Sigmoid colon (tissue), 7 donors: ENCODE results near the gene DPY19L1. TPM values are rescaled to one million over a fixed set of nuclear protein-coding genes. Genes with fewer than 3 reads are reported as not detected.

ENCODE experiments used
- DNase-seq: peaks from one replicate; pipeline ENCODE4 v3.0.0-alpha.2; 2019
- H3K27ac ChIP-seq, 4 donors: fragments of 200-600 bp; sonication (generic); one replicate each; pipeline ENCODE4 v1.5.1; 2016 to 2019; ENCODE audit warnings: mild to moderate bottlenecking in 1 of 4
- H3K27me3 ChIP-seq, 3 donors: fragments of 200-600 bp; sonication (generic); one replicate each; pipeline ENCODE4 v1.5.1; 2019; ENCODE audit warnings: mild to moderate bottlenecking in 1 of 3
- H3K36me3 ChIP-seq, 4 donors: fragments of 200-600 bp; sonication (generic); one replicate each; pipeline ENCODE4 v1.5.1; 2016 to 2019
- H3K4me1 ChIP-seq, 4 donors: fragments of 200-600 bp; sonication (generic); one replicate each; pipeline ENCODE4 v1.5.1; 2017 to 2019
- H3K4me3 ChIP-seq, 4 donors: fragments of 200-600 bp; sonication (generic); one replicate each; pipeline ENCODE4 v1.5.1; 2017 to 2019; ENCODE audit warnings: mild to moderate bottlenecking in 2 of 4, moderate library complexity in 1 of 4
- H3K9me3 ChIP-seq, 4 donors: fragments of 200-600 bp in 3 of 4; sonication (generic) in 3 of 4; one replicate each; pipeline versions ENCODE4 v1.5.1 to v1.6.1; 2013 to 2019
- CTCF ChIP-seq, 4 experiments: fragments of 450-650 bp in 3 of 4; fragments of 200-600 bp in 1 of 4; IDR thresholded peaks; one replicate each; pipeline ENCODE4 v1.5.1; 2016 to 2019; ENCODE audit warnings: antibody characterized with exemption in 4 of 4, mild to moderate bottlenecking in 3 of 4, moderate library complexity in 2 of 4
- EP300 ChIP-seq, 4 donors: sonication (generic); formaldehyde crosslinking; IDR thresholded peaks; one replicate each; pipeline ENCODE4 v1.6.1; 2017; ENCODE audit warnings: antibody characterized with exemption in 4 of 4
- POLR2A ChIP-seq, 2 donors: fragments of 450-650 bp; IDR thresholded peaks; one replicate each; pipeline ENCODE4 v1.6.1; 2016; ENCODE audit warnings: antibody characterized with exemption in 2 of 2, mild to moderate bottlenecking in 2 of 2, moderate library complexity in 2 of 2
- POLR2AphosphoS5 ChIP-seq, 4 donors: sonication (generic); formaldehyde crosslinking; IDR thresholded peaks; one replicate each; pipeline ENCODE4 v1.6.1; 2017; ENCODE audit warnings: antibody characterized with exemption in 4 of 4
- WGBS, 2 donors: extraction: QIAGEN DNeasy Blood & Tissue Kit; methylation state at CpG; one replicate each; pipeline ENCODE4 v1.1.7; 2013; 5-methylcytosine and 5-hydroxymethylcytosine counted together
- intact Hi-C: fragments of 100-400 bp; cut with DNase I; formaldehyde crosslinking; loops from one replicate; pipeline ENCODE4 v1.15.1; 2023
- polyA plus RNA-seq, 3 donors: library from polyadenylated mRNA; stranded (reverse); fragments of 200-250 nt; gene quantifications; one replicate each; pipeline ENCODE4 v1.2.3, GENCODE V29; 2013
- total RNA-seq, 4 donors: library from RNA; depleted of rRNA; stranded (reverse); fragments of >200 nt; gene quantifications; one replicate each; pipeline ENCODE4 v1.1.0, GENCODE V29; 2016
- donor health status: healthy with polysubstance abuse.
- donor health status: Bipolar disorder and iron deficiency.
- donor health status: healthy.

DPY19L1 gene
- total and polyA plus RNA-seq, 7 donors, result 1.8 to 17.1 (median 12.1) TPM

GRCh38 chr7:35037526-35038341 lies 449 bp upstream of the DPY19L1 start:
- WGBS, 2 donors, result 0% methylated on average over 100 of the region's 100 CpGs
- H3K4me1 ChIP-seq, result peaks cover 0 to 24% (median 19%) of the 10 kb centered on the region in 4 donors
- no peaks in the 10 kb centered on the region for H3K36me3 ChIP-seq
- H3K4me3 ChIP-seq, result peak overlapping the region; percentile 57 to 71 (median 68)
- H3K27me3 ChIP-seq, result no peaks in the 10 kb centered on the region
- peak overlapping the region; percentile 88 to 94 (median 90) for H3K27ac ChIP-seq
- intact Hi-C loops, result loop anchor here (5.0 kb wide), 3 partner anchors 35 to 765 kb away; partner anchors contain the start of gene SEPTIN7
- no peak for TF ChIP-seq EP300 (IDR thresholded peaks at IDR 0.05)
- peak; percentile 70 to 81 (median 74) for TF ChIP-seq CTCF (IDR thresholded peaks at IDR 0.05)
- TF ChIP-seq POLR2AphosphoS5 (IDR thresholded peaks at IDR 0.05), result peak in 1 of 4 donors; percentile 27
- TF ChIP-seq POLR2A (IDR thresholded peaks at IDR 0.05), result no peak
- no peaks in the 10 kb centered on the region for H3K9me3 ChIP-seq
- DNase-seq, result peak; percentile 96

- DNase-seq, result peak; percentile 77
- H3K36me3 ChIP-seq, result no peaks in the 10 kb centered on the region
- 0 to 1% methylated on average over 61 of the region's 61 CpGs for WGBS, 2 donors
- H3K9me3 ChIP-seq, result no peaks in the 10 kb centered on the region
- intact Hi-C loops, result loop anchor here (5.0 kb wide), 3 partner anchors 34 to 766 kb away; partner anchors contain the start of gene SEPTIN7
- H3K27ac ChIP-seq, result peak overlapping the region; percentile 87 to 94 (median 90)
- H3K4me1 ChIP-seq, result peaks cover 0 to 24% (median 19%) of the 10 kb centered on the region in 4 donors
- H3K27me3 ChIP-seq, result no peaks in the 10 kb centered on the region
- TF ChIP-seq POLR2AphosphoS5 (IDR thresholded peaks at IDR 0.05) (peak in 2 of 4 donors; percentile 23 to 41), EP300 (IDR thresholded peaks at IDR 0.05) (no peak), CTCF (IDR thresholded peaks at IDR 0.05) (no peak), POLR2A (IDR thresholded peaks at IDR 0.05) (no peak)
- peak overlapping the region; percentile 45 to 71 (median 68) for H3K4me3 ChIP-seq
These were observed 719 bp downstream of the DPY19L1 start for GRCh38 chr7:35036361-35037171.

- Histone ChIP-seq H3K27ac (peak overlapping the region in 2 of 4 donors; percentile 87 to 89), H3K4me3 (no peak overlapping the region), H3K27me3 (no peaks in the 10 kb centered on the region), H3K9me3 (no peaks in the 10 kb centered on the region), H3K4me1 (peaks cover 0 to 24% (median 19%) of the 10 kb centered on the region in 4 donors), H3K36me3 (no peaks in the 10 kb centered on the region)
- intact Hi-C loops, result loop anchor here (5.0 kb wide), 3 partner anchors 33 to 767 kb away; partner anchors contain the start of gene SEPTIN7
- no peak for DNase-seq
- 18 to 52% methylated on average over 5 of the region's 5 CpGs for WGBS, 2 donors
- TF ChIP-seq POLR2AphosphoS5 (IDR thresholded peaks at IDR 0.05) (no peak), CTCF (IDR thresholded peaks at IDR 0.05) (no peak), EP300 (IDR thresholded peaks at IDR 0.05) (no peak), POLR2A (IDR thresholded peaks at IDR 0.05) (no peak)
These were observed 1.7 kb downstream of the DPY19L1 start for GRCh38 chr7:35035511-35035961.

- no peaks in the 10 kb centered on the region for H3K27me3 ChIP-seq
- 13 to 49% methylated on average over 1 of the region's 1 CpG for WGBS, 2 donors
- no peak for TF ChIP-seq EP300 (IDR thresholded peaks at IDR 0.05)
- TF ChIP-seq POLR2AphosphoS5 (IDR thresholded peaks at IDR 0.05), result no peak
- no peak for TF ChIP-seq CTCF (IDR thresholded peaks at IDR 0.05)
- no peak for TF ChIP-seq POLR2A (IDR thresholded peaks at IDR 0.05)
- intact Hi-C loops, result no loop called here
- H3K4me1 ChIP-seq, result peaks cover 0 to 16% (median 12%) of the 10 kb centered on the region in 4 donors
- H3K36me3 ChIP-seq, result no peaks in the 10 kb centered on the region
- no peaks in the 10 kb centered on the region for H3K9me3 ChIP-seq
- no peak for DNase-seq
- H3K4me3 ChIP-seq, result no peak overlapping the region
- H3K27ac ChIP-seq, result no peak overlapping the region
These were observed 5.1 kb downstream of the DPY19L1 start for GRCh38 chr7:35032166-35032565.
